Vagina (tissue), 2 donors: ENCODE results near the gene GPBP1.

ENCODE experiments used
- CTCF ChIP-seq, 3 experiments: fragments of 450-650 bp in 2 of 3; fragments of 200-600 bp in 1 of 3; sonication (generic) in 1 of 3; IDR thresholded peaks; one replicate each; pipeline ENCODE4 v1.5.1; 2017 to 2019; ENCODE audit warnings: antibody characterized with exemption in 3 of 3, mild to moderate bottlenecking in 2 of 3, moderate library complexity in 2 of 3
- POLR2A ChIP-seq, 2 donors: fragments of 450-650 bp; IDR thresholded peaks; one replicate each; pipeline ENCODE4 v1.6.1; 2017; ENCODE audit warnings: antibody characterized with exemption in 2 of 2, mild to moderate bottlenecking in 2 of 2, moderate library complexity in 2 of 2

DNA sequence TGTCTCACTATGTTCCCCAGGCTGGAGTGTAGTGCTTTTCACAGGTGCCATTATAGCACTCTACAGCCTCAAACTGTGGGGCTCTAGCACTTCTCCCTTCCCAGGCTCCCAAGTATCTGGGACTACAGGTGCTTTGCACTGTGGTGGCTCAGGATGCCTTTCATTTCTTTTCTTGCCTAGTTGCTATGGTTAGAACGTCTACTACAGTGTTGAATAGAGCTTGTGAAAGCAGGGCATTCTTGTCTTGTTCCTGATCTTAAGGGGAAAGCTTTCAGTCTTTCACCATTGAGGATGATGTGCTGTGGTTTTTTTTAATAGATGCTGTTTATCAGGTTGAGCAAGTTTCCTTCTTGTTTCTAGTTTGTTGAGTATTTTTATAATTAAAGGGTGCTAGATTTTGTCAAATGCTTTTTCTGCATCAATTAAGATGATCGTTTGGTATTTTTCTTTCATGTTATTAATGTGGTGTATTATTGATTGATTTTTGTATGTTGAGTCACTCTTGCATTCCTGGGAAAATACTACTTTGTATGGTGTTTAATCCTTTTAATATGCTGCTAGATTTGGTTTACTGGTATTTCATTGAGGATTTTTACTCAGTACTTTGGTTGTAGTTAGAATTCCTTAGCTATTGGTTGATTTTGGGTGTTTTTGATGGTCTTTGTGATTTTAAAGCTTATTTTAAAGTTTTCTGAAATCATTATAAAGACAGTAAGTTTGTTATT is 35.6 kb downstream of the GPBP1 start:
- TF ChIP-seq CTCF (IDR thresholded peaks at IDR 0.05) (no peak), POLR2A (IDR thresholded peaks at IDR 0.05) (no peak)
